ENCODE results near the gene MAPK1. TPM values are rescaled to one million over a fixed set of nuclear protein-coding genes. Genes with fewer than 3 reads are reported as not detected.

MAPK1 gene
- total RNA-seq, 1 experiment from 2014 or later = 90.3 TPM

GRCh38 chr22:21727768-21728167 lies 139.7 kb downstream of the MAPK1 start:
- no peaks in the 10 kb centered on the region for H3K4me1 ChIP-seq (ENCODE audit: insufficient read depth, low read length)
- no peak overlapping the region for H4K91ac ChIP-seq (ENCODE audit: insufficient read length, low read depth, low read length)
- no peaks in the 10 kb centered on the region for H4K20me1 ChIP-seq (ENCODE audit: control insufficient read depth, insufficient read depth, insufficient read length)
- no peak overlapping the region for H2BK15ac ChIP-seq (ENCODE audit: low read depth, low read length)
- peaks cover 0 to 7% (median 4%) of the 10 kb centered on the region in 3 experiments; a peak in 5 of 7 replicates for H3K36me3 Mint-ChIP-seq (ENCODE audit: insufficient read depth in 1 of 3, low read depth in 3 of 3)
- H3T11ph ChIP-seq (ENCODE audit: low read length) = no peak overlapping the region
- H3K9me3 ChIP-seq (ENCODE audit: control insufficient read depth, low read depth, low read length) = no peaks in the 10 kb centered on the region
- H3K27me3 ChIP-seq (ENCODE audit: insufficient read depth, low read length) = no peaks in the 10 kb centered on the region
- H3K9ac ChIP-seq (ENCODE audit: extremely low read depth, insufficient read length, low read length) = no peak overlapping the region
- H3K79me2 ChIP-seq (ENCODE audit: insufficient read depth, low read length) = no peaks in the 10 kb centered on the region
- H2AK5ac ChIP-seq (ENCODE audit: insufficient read length, low read length) = no peak overlapping the region
- no peaks in the 10 kb centered on the region; the same call in 1 of the 2 replicates for H3K27me3 Mint-ChIP-seq (ENCODE audit: low read depth)
- H4K8ac ChIP-seq (replicated peaks; ENCODE audit: insufficient read length, low read depth, low read length) = no peak overlapping the region
- H3K56ac ChIP-seq (ENCODE audit: insufficient read length, low read depth, low read length) = no peak overlapping the region
- H3K79me1 ChIP-seq (ENCODE audit: insufficient read depth, low read depth, low read length, poor library complexity, severe bottlenecking) = no peaks in the 10 kb centered on the region
- H3K27ac Mint-ChIP-seq = no peak overlapping the region
- no peak overlapping the region for H3K27ac ChIP-seq (ENCODE audit: insufficient read length, low read depth, low read length)
- H3K9me3 Mint-ChIP-seq = no peaks in the 10 kb centered on the region
- H3K18ac ChIP-seq (ENCODE audit: insufficient read length, low read depth, low read length) = no peak overlapping the region
- no peak overlapping the region for H3K23ac ChIP-seq (ENCODE audit: insufficient read length, low read depth, low read length)
- H2BK12ac ChIP-seq (ENCODE audit: insufficient read length, low read depth, low read length) = no peak overlapping the region
- H2AFZ ChIP-seq (ENCODE audit: low read length) = no peak overlapping the region
- no peak overlapping the region for H2BK5ac ChIP-seq (ENCODE audit: insufficient read length, low read length)
- no peak overlapping the region for H4K5ac ChIP-seq (ENCODE audit: insufficient read length, low read depth, low read length)
- H2BK120ac ChIP-seq (ENCODE audit: low read depth, low read length, poor library complexity, severe bottlenecking) = no peak overlapping the region
- H3K4me1 Mint-ChIP-seq = peaks cover 9 to 11% of the 10 kb centered on the region in 2 experiments
- no peak overlapping the region for H3K4ac ChIP-seq (ENCODE audit: low read depth, low read length)
- no peak overlapping the region for H3K4me2 ChIP-seq (ENCODE audit: insufficient read depth, insufficient read length, low read length)
- no peak for TF ChIP-seq CTCF (conservative IDR thresholded peaks at IDR 0.05)
- H3K23me2 ChIP-seq (ENCODE audit: insufficient read length, low read depth, low read length, poor library complexity, severe bottlenecking) = no peaks in the 10 kb centered on the region
- no peak overlapping the region for H2BK20ac ChIP-seq (ENCODE audit: low read depth, low read length, poor library complexity, severe bottlenecking)
- WGBS (ENCODE audit: extremely low coverage, insufficient read length, low lambda C conversion rate) = no CpG with 5 or more reads among the region's 10 CpGs
- no peak overlapping the region for H3K14ac ChIP-seq (ENCODE audit: insufficient read depth, low read length)
- no peak overlapping the region for H3K4me3 Mint-ChIP-seq
- no peak for DNase-seq

Data from H9 (cell line).